Right cardiac atrium (tissue), 5 donors: ENCODE measurements around the gene PADI1. TPM values are rescaled to one million over a fixed set of nuclear protein-coding genes. Genes with fewer than 3 reads are reported as not detected.
A peak's percentile ranks its signal among the peaks of the same experiment; 100 is the strongest.

Source experiments
- ATAC-seq, 2 donors: fragments of 200-7000 bp; cut with Tn5 transposase; one replicate each; pipeline versions ENCODE4 v1.8.0 to v1.9.1; 2020; ENCODE audit warnings: moderate library complexity in 2 of 2, mild to moderate bottlenecking in 1 of 2
- DNase-seq, 3 donors: peaks; one replicate each; pipeline ENCODE4 v3.0.0-alpha.2; 2020
- H3K27ac ChIP-seq: one replicate; pipeline ENCODE4 v1.5.1; 2013; ENCODE audit warnings: mild to moderate bottlenecking, low read length, control low read depth, moderate library complexity
- H3K27me3 ChIP-seq: one replicate; pipeline ENCODE4 v1.6.1; 2013; ENCODE audit not compliant: control insufficient read depth, insufficient read depth
- H3K4me1 ChIP-seq: one replicate; pipeline ENCODE4 v1.6.1; 2013; ENCODE audit warnings: low read length; ENCODE audit not compliant: control insufficient read depth, insufficient read depth
- H3K4me3 ChIP-seq: one replicate; pipeline ENCODE4 v1.5.1; 2013; ENCODE audit warnings: low read length, control low read depth
- H3K9me3 ChIP-seq: one replicate; pipeline ENCODE4 v1.6.1; 2013; ENCODE audit warnings: low read length; ENCODE audit not compliant: control insufficient read depth
- WGBS: extraction: QIAGEN DNeasy Blood & Tissue Kit; methylation state at CpG from one replicate; pipeline ENCODE4 v1.1.7; 2013; 5-methylcytosine and 5-hydroxymethylcytosine counted together
- intact Hi-C, 4 donors: fragments of 100-400 bp; cut with DNase I; formaldehyde crosslinking; loops; one replicate each; pipeline versions ENCODE4 v1.11.0 to v1.14.0; 2022 to 2023
- polyA plus RNA-seq: library from polyadenylated mRNA; stranded (reverse); fragments of 200-250 nt; gene quantifications from one replicate; pipeline ENCODE4 v1.2.3, GENCODE V29; 2013
- total RNA-seq, 4 donors: library from RNA; stranded (reverse); fragmentation: NEBNext Ultra II Directional; extraction: Animal tissue kit (Norgen Biotek cat#: 25700); gene quantifications; one replicate each; pipeline ENCODE4 v1.2.1, GENCODE V29; 2021
- donor health status: healthy with polysubstance abuse.
- donor health status: DM: no; HTN: yes; CAD: no.
- donor health status: DM: no; HTN: no; CAD: no.
- donor health status: DM: no; HTN: yes; CAD: no; lungs with severe emphysema.
- donor health status: DM: yes; HTN: yes; CAD: no.

Gene PADI1
- total and polyA plus RNA-seq, 5 donors: not detected

GRCh38 chr1:17224434-17224833 is 19.5 kb downstream of the PADI1 start:
- 92% methylated on average over 4 of the region's 4 CpGs for WGBS
- H3K27ac ChIP-seq: no peak overlapping the region
- intact Hi-C loops: no loop called here
- no peak overlapping the region for H3K4me3 ChIP-seq
- no peaks in the 10 kb centered on the region for H3K4me1 ChIP-seq
- DNase-seq: no peak
- ATAC-seq: no peak
- no peaks in the 10 kb centered on the region for H3K9me3 ChIP-seq
- H3K27me3 ChIP-seq: no peaks in the 10 kb centered on the region

DNA sequence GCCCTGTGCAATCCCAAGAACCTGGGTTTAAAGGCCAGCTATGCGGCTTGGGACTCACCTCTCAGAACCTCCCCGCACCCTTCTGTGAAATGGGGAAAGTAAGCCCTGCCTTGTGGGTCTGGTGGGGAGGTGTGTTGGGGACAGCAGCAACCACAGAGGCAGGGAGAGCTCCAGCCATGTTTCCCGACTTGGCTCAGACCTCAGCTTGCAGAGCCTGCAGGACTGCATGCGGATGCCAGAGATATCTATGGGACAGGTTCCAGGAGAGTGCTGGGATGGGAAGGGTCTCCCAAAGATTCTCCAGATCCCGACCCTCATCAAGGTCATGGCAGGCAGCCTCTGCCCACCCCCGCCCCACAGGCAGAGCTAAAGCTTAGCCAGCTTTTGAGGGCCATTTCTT is 20.2 kb downstream of the PADI1 start:
- H3K9me3 ChIP-seq: no peaks in the 10 kb centered on the region
- H3K27me3 ChIP-seq: no peaks in the 10 kb centered on the region
- no peaks in the 10 kb centered on the region for H3K4me1 ChIP-seq
- ATAC-seq (no peak), DNase-seq (no peak)
- no peak overlapping the region for H3K27ac ChIP-seq
- no peak overlapping the region for H3K4me3 ChIP-seq
- WGBS: 54% methylated on average over 6 of the region's 6 CpGs
- intact Hi-C loops: no loop called here

- WGBS: 68% methylated on average over 7 of the region's 7 CpGs
- DNase-seq (no peak), ATAC-seq (no peak)
- Histone ChIP-seq H3K4me1 (no peaks in the 10 kb centered on the region), H3K4me3 (no peak overlapping the region), H3K9me3 (no peaks in the 10 kb centered on the region), H3K27me3 (no peaks in the 10 kb centered on the region), H3K27ac (no peak overlapping the region)
- intact Hi-C loops: no loop called here
These were observed 22.5 kb downstream of the PADI1 start for GRCh38 chr1:17227358-17227915.

DNA sequence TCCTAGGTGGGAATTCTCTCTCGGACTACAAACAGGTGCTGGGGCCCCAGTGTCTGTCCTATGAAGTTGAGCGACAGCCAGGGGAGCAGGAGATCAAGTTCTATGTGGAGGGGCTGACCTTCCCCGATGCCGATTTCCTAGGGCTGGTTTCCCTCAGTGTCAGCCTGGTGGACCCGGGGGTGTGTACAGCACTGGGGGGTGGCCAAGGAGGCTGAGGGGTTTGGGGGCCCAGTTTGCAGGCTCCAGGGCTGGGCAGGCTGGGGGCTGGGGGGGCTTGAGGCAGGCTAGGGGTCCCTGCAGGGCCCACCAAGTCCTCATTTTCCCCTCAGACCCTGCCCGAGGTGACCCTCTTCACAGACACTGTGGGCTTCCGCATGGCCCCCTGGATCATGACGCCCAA is 23.7 kb downstream of the PADI1 start:
- no peaks in the 10 kb centered on the region for H3K9me3 ChIP-seq
- intact Hi-C loops: no loop called here
- no peak overlapping the region for H3K27ac ChIP-seq
- ATAC-seq: no peak
- H3K4me3 ChIP-seq: no peak overlapping the region
- H3K27me3 ChIP-seq: no peaks in the 10 kb centered on the region
- DNase-seq: no peak
- no peaks in the 10 kb centered on the region for H3K4me1 ChIP-seq
- WGBS: 68% methylated on average over 8 of the region's 8 CpGs

- no peak overlapping the region for H3K4me3 ChIP-seq
- H3K4me1 ChIP-seq: no peaks in the 10 kb centered on the region
- no peaks in the 10 kb centered on the region for H3K27me3 ChIP-seq
- WGBS: 75% methylated on average over 6 of the region's 6 CpGs
- no peaks in the 10 kb centered on the region for H3K9me3 ChIP-seq
- no peak for DNase-seq
- no peak overlapping the region for H3K27ac ChIP-seq
- intact Hi-C loops: no loop called here
- no peak for ATAC-seq
These were observed 24.5 kb downstream of the PADI1 start for GRCh38 chr1:17229379-17229778.

DNA sequence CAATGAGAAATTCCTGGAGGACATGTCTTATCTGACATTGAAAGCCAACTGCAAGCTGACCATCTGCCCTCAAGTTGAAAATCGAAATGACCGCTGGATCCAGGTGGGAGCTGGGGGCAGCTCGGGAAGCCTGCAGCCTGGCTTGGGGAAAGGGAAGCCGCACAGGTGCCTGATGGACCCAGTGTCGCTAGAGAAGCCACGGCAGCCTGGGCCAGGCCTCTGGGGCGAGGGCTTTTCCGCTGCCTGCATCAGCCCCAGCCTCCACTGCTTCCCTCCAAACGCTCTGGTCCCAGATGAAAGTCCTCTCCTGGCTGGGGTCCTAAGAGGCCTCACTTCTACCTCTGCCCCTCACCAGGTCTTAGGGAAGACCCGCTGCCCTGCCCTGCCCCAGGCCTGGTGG is 25.2 kb downstream of the PADI1 start:
- intact Hi-C loops: no loop called here
- ATAC-seq (no peak), DNase-seq (no peak)
- 85% methylated on average over 10 of the region's 10 CpGs for WGBS
- Histone ChIP-seq H3K4me3 (no peak overlapping the region), H3K4me1 (no peaks in the 10 kb centered on the region), H3K9me3 (no peaks in the 10 kb centered on the region), H3K27me3 (no peaks in the 10 kb centered on the region), H3K27ac (no peak overlapping the region)

DNA sequence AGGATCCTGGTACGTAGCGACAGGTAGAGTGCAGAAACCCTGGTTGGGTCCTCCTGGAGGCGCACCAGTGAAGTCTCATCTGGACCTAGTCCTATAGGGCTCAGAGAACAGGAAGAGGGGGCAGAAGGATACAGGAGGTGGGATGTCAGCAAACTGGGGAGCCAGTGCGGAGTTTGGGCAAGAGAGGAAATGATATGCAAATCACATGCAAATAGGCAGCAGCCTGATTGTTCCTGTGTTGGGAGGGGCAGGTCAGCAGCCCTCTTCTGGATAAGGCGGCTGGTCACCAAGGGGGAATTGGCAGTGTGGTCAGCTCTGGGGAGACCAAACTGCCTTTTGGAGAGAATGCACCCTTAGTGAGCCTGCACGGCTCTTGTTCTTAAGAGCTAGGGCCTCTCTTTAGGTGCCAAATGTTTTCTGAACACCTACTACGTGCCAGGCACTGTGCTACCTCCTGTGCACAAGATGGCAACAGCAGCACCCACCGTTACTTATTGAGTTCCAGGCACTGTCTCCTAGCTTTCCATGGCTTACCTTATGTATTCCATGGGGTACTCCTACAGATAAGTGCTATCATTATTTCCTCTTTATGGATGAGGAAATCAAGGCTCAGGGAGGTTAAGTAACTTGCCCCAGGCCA is 25.9 kb downstream of the PADI1 start:
- intact Hi-C loops: no loop called here
- DNase-seq (no peak), ATAC-seq (no peak)
- H3K27me3 ChIP-seq: no peaks in the 10 kb centered on the region
- no peaks in the 10 kb centered on the region for H3K9me3 ChIP-seq
- no peak overlapping the region for H3K27ac ChIP-seq
- WGBS: 75% methylated on average over 8 of the region's 8 CpGs
- H3K4me3 ChIP-seq: no peak overlapping the region
- H3K4me1 ChIP-seq: no peaks in the 10 kb centered on the region

DNA sequence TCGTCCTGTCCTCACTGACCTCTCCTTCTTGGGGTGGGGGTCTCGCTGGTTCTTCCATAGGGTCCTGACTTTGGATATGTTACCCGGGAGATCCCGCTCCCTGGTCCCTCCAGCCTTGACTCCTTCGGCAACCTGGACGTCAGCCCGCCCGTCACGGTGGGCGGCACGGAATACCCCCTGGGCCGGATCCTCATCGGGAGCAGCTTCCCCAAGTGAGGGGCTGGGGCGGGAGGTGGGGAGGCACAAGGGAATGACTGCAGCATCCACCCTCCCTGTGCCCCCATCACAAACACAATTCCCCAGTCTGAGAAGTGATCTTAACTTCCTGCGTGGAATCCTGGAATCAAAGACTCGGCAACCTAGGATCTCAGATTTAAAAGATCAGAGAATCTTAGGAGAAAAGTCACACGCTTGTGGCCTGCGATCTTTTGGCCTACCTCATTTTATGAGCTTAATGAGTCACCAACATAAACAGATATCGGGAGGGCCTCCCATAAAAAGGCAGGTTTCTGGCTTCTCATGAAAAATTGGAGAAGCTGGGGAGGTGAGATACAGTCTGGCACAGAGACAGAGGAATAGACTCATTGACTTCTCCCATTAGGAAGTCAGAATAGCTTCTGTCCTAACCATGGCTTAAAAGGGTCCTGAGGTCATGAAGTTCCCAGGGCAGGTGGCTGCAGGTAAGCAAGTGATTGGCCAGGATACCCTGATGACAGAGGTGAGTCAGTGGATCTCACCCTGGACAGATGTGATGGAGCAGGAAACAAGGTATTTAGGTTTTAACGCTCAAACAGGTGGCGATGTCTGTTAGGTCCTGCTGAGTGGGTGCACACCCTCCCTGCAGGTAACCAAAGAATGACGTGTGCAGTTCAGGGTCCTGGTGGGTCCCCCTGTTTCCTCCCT is 28.1 kb downstream of the PADI1 start:
- no peak overlapping the region for H3K4me3 ChIP-seq
- ATAC-seq: no peak
- DNase-seq: no peak
- H3K27ac ChIP-seq: no peak overlapping the region
- no peaks in the 10 kb centered on the region for H3K27me3 ChIP-seq
- H3K9me3 ChIP-seq: no peaks in the 10 kb centered on the region
- intact Hi-C loops: no loop called here
- WGBS: 68% methylated on average over 22 of the region's 22 CpGs
- H3K4me1 ChIP-seq: no peaks in the 10 kb centered on the region

- no peak overlapping the region for H3K4me3 ChIP-seq
- intact Hi-C loops: no loop called here
- 19% methylated on average over 6 of the region's 6 CpGs for WGBS
- no peaks in the 10 kb centered on the region for H3K9me3 ChIP-seq
- ATAC-seq (peak; percentile 40 to 47), DNase-seq (peak in 1 of 3 donors; percentile 55)
- H3K27ac ChIP-seq: no peak overlapping the region
- H3K4me1 ChIP-seq: no peaks in the 10 kb centered on the region
- H3K27me3 ChIP-seq: no peaks in the 10 kb centered on the region
These were observed 28.9 kb downstream of the PADI1 start for GRCh38 chr1:17233675-17234320.

GRCh38 chr1:17234405-17234804 is 29.5 kb downstream of the PADI1 start:
- no peaks in the 10 kb centered on the region for H3K9me3 ChIP-seq
- H3K27ac ChIP-seq: no peak overlapping the region
- intact Hi-C loops: no loop called here
- 92% methylated on average over 1 of the region's 1 CpG for WGBS
- no peak for DNase-seq
- H3K27me3 ChIP-seq: no peaks in the 10 kb centered on the region
- no peak for ATAC-seq
- no peaks in the 10 kb centered on the region for H3K4me1 ChIP-seq
- no peak overlapping the region for H3K4me3 ChIP-seq
